ENCODE results near the gene HES7. TPM values are rescaled to one million over a fixed set of nuclear protein-coding genes. Genes with fewer than 3 reads are reported as not detected.

HES7 gene
- total RNA-seq, 2 experiments from 2014 or later, result 4.0 to 4.9 TPM

DNA sequence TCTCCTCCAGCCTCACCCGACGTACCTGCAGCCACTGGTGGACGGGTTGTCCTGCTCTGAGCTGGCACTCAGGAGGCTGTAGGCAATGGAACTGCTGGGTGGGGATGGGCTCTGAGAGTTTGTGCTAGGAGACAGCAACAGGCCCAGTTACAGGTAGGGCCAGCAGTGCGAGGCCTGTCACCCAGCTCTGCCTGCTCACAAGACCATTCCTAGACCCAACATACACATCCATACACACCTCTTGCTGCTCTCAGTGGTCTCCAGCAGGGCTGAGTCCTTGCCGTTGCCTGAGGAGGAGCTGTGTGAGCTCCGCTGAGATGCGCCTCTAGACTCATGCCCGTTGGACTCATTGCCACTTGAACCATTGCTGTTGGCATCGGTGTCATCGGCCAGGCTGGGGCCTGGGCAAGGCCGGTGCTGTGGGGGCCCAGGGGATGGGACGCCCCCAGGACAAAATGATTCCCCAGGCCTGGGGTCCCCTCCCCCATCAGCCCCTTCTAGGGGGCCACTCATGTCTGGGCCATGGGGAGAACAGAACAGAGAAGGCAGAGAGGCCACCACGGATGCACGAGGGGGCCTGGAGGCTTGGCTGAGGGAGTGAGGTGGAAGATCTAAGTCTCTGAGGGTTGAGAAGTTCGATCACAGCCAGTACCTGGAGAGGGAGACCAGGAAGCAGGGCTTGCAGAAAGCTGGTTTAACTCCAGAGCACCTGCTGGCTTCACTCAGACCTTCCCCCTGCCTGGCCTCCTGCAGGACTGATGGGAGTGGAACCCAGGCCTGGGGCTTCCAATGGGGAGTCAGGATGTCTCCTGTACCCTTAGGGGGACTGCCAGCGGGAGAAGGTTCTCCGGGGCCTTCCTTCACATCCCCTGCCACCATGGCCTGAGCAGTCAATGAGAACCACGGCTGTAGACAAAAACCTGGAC, 26.6 kb upstream of the HES7 start:
- ATAC-seq, result no peak
- H3K27ac Mint-ChIP-seq, result peak overlapping the region; percentile 68
- CTCF ChIA-PET, result interaction anchor here (0.8 to 1.8 kb wide), 7 partner anchors 9 to 35 kb away, joined by 3 to 10 read pairs (median 4); no protein-coding TSS in a partner anchor
- no peak overlapping the region for H3K4me3 Mint-ChIP-seq
- H3K4me1 Mint-ChIP-seq (ENCODE audit: low read depth), result peaks cover 37% of the 10 kb centered on the region
- no peaks in the 10 kb centered on the region for H3K9me3 Mint-ChIP-seq
- POLR2A ChIA-PET, result interaction anchor here (0.7 to 22.8 kb wide), 7 partner anchors 8 to 27 kb away, joined by 3 to 476 read pairs (median 7); partner anchors contain the start of gene HES7
- TF ChIP-seq, protein P1, sequence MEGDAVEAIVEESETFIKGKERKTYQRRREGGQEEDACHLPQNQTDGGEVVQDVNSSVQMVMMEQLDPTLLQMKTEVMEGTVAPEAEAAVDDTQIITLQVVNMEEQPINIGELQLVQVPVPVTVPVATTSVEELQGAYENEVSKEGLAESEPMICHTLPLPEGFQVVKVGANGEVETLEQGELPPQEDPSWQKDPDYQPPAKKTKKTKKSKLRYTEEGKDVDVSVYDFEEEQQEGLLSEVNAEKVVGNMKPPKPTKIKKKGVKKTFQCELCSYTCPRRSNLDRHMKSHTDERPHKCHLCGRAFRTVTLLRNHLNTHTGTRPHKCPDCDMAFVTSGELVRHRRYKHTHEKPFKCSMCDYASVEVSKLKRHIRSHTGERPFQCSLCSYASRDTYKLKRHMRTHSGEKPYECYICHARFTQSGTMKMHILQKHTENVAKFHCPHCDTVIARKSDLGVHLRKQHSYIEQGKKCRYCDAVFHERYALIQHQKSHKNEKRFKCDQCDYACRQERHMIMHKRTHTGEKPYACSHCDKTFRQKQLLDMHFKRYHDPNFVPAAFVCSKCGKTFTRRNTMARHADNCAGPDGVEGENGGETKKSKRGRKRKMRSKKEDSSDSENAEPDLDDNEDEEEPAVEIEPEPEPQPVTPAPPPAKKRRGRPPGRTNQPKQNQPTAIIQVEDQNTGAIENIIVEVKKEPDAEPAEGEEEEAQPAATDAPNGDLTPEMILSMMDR (IDR thresholded peaks at IDR 0.05), result no peak
- intact Hi-C loops (cut with micrococcal nuclease), result loop anchor here (1.0 kb wide), 1 partner anchor 11 kb away; no protein-coding TSS in a partner anchor
- no peak for DNase-seq
- no peaks in the 10 kb centered on the region for H3K27me3 Mint-ChIP-seq
- peaks cover 47% of the 10 kb centered on the region for H3K36me3 Mint-ChIP-seq (ENCODE audit: low read depth)

DNA sequence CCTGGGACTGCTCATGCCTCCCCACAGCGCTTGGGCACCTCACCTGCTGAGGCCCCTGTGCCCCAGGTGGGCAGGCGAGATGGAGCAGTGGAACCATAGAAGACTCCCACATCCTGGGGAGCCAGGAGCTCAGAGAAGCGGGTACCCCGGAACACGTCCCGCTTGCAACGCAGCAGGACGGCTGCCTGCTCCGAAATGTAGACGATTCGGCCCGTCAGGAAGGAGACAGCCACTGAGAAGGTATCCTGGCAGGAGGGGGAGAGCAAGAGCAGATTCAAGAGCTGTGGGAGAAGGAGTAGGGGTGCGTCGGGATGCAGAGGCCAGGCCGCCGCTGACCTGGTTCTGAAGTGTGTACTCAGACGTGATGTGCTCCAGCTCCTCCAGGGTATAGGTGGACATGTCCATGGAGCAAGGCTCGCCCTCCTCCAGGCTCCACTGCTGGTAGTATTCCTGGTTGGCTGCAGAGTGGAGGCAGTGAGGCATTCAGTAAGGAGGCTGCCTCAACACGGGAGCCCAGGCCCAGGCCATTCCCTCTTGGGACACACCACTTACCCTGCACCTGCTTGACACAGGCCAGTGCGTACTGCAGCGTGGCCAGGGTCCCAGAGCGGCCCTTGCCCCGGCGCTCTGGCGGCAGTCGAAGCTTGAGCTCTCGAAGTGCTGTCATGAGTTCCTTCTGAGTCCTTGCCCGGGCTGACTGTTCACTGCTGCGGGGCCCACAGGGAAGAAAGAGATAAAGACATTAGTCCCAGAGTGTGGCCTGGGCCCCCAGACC, 25.7 kb upstream of the HES7 start:
- H3K4me3 Mint-ChIP-seq, result peak overlapping the region; percentile 33

DNA sequence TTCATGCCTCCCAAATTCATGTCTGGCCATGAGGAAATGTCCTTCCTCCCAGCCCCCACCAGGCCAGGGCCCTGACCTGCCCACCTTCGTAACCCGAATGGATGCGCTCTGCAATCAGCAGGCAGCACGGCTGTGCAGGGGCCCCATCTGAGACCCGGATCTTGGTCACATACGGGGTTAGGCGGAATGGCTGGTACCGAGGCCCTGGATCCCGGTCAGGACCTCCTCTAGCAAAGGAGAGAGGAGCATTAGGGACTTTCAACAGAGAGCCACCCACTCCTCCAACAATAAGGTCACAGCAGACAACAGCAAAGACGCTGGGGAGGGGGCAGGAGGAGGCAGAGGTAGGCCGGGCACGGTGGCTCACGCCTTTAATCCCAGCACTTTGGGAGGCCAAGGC, 24.7 kb upstream of the HES7 start:
- intact Hi-C loops (cut with micrococcal nuclease), result no loop called here
- ChIA-PET POLR2A (interaction anchor here (12.8 to 22.8 kb wide), 3 partner anchors 6 to 24 kb away, joined by 228 to 476 read pairs (median 228); partner anchors contain the start of genes PER1 and VAMP2), CTCF (interaction anchor here (1.3 kb wide), 1 partner anchor 10 kb away, joined by 10 read pairs; no protein-coding TSS in a partner anchor)
- Mint-ChIP-seq H3K9me3 (no peaks in the 10 kb centered on the region), H3K27me3 (no peaks in the 10 kb centered on the region), H3K4me1 (ENCODE audit: low read depth) (peaks cover 21% of the 10 kb centered on the region), H3K36me3 (ENCODE audit: low read depth) (peaks cover 55% of the 10 kb centered on the region), H3K27ac (no peak overlapping the region), H3K4me3 (no peak overlapping the region)
- DNase-seq (no peak), ATAC-seq (no peak)
- TF ChIP-seq, protein P1 (IDR thresholded peaks at IDR 0.05), result no peak

More for the DNA sequence above, 25.7 kb upstream of the HES7 start:
- intact Hi-C loops (cut with micrococcal nuclease), result no loop called here
- Mint-ChIP-seq H3K27me3 (no peaks in the 10 kb centered on the region), H3K9me3 (no peaks in the 10 kb centered on the region), H3K4me1 (ENCODE audit: low read depth) (peaks cover 28% of the 10 kb centered on the region), H3K27ac (no peak overlapping the region), H3K36me3 (ENCODE audit: low read depth) (peaks cover 47% of the 10 kb centered on the region)
- POLR2A ChIA-PET, result interaction anchor here (1.8 to 22.8 kb wide), 4 partner anchors 7 to 22 kb away, joined by 4 to 476 read pairs (median 228); partner anchors contain the start of genes PER1 and VAMP2
- ATAC-seq (no peak), DNase-seq (no peak)
- TF ChIP-seq, protein P1 (IDR thresholded peaks at IDR 0.05), result no peak
- CTCF ChIA-PET, result interaction anchor here (0.7 to 0.8 kb wide), 2 partner anchors 10 to 23 kb away, joined by 3 read pairs; no protein-coding TSS in a partner anchor

DNA sequence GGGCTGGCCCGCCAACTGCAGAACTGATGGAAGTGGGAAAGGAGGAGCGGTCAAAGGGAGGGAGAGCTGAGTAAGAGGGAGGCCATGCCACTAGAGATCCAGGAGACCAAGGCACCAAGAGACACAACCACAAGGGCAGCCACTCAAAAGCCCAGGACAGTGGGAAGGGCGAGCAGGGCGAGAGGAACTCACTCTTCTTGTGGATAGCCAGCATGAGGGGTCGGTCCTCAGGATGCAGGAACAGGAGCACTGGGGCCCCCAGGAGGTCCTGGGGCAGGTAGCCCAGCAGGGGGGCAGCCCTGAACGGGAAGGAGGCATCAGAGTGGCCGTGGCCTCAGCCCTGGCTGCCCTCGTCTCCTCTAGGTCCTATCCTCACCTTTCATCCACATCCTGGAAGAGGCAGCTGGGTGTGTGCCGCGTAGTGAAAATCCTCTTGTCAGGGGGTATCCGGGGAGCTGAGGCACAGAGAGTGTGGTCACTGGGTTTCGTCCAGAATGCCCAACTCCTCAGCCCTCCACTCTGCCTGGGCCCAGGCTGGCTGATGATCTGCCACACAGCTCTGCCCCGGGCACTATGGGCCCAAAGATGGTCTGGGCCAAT, 24.0 kb upstream of the HES7 start:
- no peak overlapping the region for H3K4me3 Mint-ChIP-seq
- TF ChIP-seq, protein P1 (IDR thresholded peaks at IDR 0.05), result no peak
- peaks cover 58% of the 10 kb centered on the region for H3K36me3 Mint-ChIP-seq (ENCODE audit: low read depth)
- H3K27ac Mint-ChIP-seq, result no peak overlapping the region
- POLR2A ChIA-PET, result interaction anchor here (1.0 to 22.8 kb wide), 4 partner anchors 5 to 24 kb away, joined by 3 to 476 read pairs (median 228); partner anchors contain the start of genes PER1 and VAMP2
- H3K27me3 Mint-ChIP-seq, result no peaks in the 10 kb centered on the region
- ATAC-seq (no peak), DNase-seq (no peak)
- intact Hi-C loops (cut with micrococcal nuclease), result no loop called here
- peaks cover 14% of the 10 kb centered on the region for H3K4me1 Mint-ChIP-seq (ENCODE audit: low read depth)
- no peaks in the 10 kb centered on the region for H3K9me3 Mint-ChIP-seq
- CTCF ChIA-PET, result interaction anchor here (1.3 kb wide), 1 partner anchor 9 kb away, joined by 10 read pairs; no protein-coding TSS in a partner anchor

Measured in activated CD8-positive, alpha-beta T cell treated with anti-CD3 and anti-CD28 coated beads for 36 hours (primary cell).